HEK293T (cell line): ENCODE results near the gene ARHGAP40.

ENCODE experiments used
- CTCF ChIA-PET: fragments of 350-600 bp; formaldehyde crosslinking; extraction: SDS; loops from one replicate; lab custom pipeline; 2021; ENCODE audit warnings: antibody characterized with exemption, inconsistent platforms; lab: Yijun Ruan, JAX
- POLR2A ChIA-PET: fragments of 350-600 bp; formaldehyde crosslinking; extraction: SDS; loops from one replicate; lab custom pipeline; 2020; ENCODE audit warnings: antibody characterized with exemption, inconsistent platforms; lab: Yijun Ruan, JAX
- DNase-seq: peaks from one replicate; pipeline ENCODE4 v3.0.0; 2012; ENCODE audit warnings: mixed read lengths; ENCODE audit errors: extremely low spot score
- ARNT ChIP-seq: fragments of 450-650 bp; IDR thresholded peaks from 2 replicates; pipeline ENCODE4 v1.6.1; 2017; ENCODE audit warnings: mild to moderate bottlenecking
- BHLHE40 ChIP-seq: fragments of 450-650 bp; IDR thresholded peaks from 2 replicates; pipeline ENCODE4 v1.6.1; 2016; ENCODE audit warnings: mild to moderate bottlenecking, moderate library complexity, borderline replicate concordance
- CTBP1 ChIP-seq: fragments of 450-650 bp; IDR thresholded peaks from 2 replicates; pipeline ENCODE4 v1.6.1; 2016; ENCODE audit warnings: borderline replicate concordance
- ELF4 ChIP-seq: fragments of 450-650 bp; IDR thresholded peaks from 2 replicates; pipeline ENCODE4 v1.6.1; 2017; ENCODE audit warnings: antibody characterized with exemption
- FOXA1 ChIP-seq: fragments of 450-650 bp; IDR thresholded peaks from 2 replicates; pipeline ENCODE4 v1.6.1; 2016; ENCODE audit warnings: mild to moderate bottlenecking
- FOXK2 ChIP-seq: fragments of 450-650 bp; IDR thresholded peaks from 2 replicates; pipeline ENCODE4 v1.6.1; 2016; ENCODE audit warnings: mild to moderate bottlenecking
- FOXM1 ChIP-seq: fragments of 450-650 bp; IDR thresholded peaks from 2 replicates; pipeline ENCODE4 v1.6.1; 2017; ENCODE audit warnings: mild to moderate bottlenecking, borderline replicate concordance
- HDGF ChIP-seq: fragments of 450-650 bp; IDR thresholded peaks from 2 replicates; pipeline ENCODE4 v1.6.1; 2017; ENCODE audit warnings: antibody characterized with exemption, borderline replicate concordance
- L3MBTL2 ChIP-seq: fragments of 450-650 bp; conservative IDR thresholded peaks from 2 replicates; pipeline ENCODE4 v1.6.1; 2016; ENCODE audit warnings: mild to moderate bottlenecking
- LEF1 ChIP-seq: fragments of 450-650 bp; IDR thresholded peaks from 2 replicates; pipeline ENCODE4 v1.6.1; 2017; ENCODE audit warnings: mild to moderate bottlenecking, borderline replicate concordance
- NFRKB ChIP-seq: fragments of 450-650 bp; IDR thresholded peaks from 2 replicates; pipeline ENCODE4 v1.6.1; 2016; ENCODE audit warnings: mild to moderate bottlenecking, moderate library complexity
- SP1 ChIP-seq: fragments of 450-650 bp; IDR thresholded peaks from 2 replicates; pipeline ENCODE4 v1.6.1; 2017
- SUZ12 ChIP-seq: fragments of 450-650 bp; IDR thresholded peaks from 2 replicates; pipeline ENCODE4 v1.6.1; 2016; ENCODE audit warnings: mild to moderate bottlenecking
- TARDBP ChIP-seq: fragments of 450-650 bp; IDR thresholded peaks from 2 replicates; pipeline ENCODE4 v1.6.1; 2016
- ZNF384 ChIP-seq: fragments of 450-650 bp; IDR thresholded peaks from 2 replicates; pipeline ENCODE4 v1.6.1; 2016
- TF ChIP-seq, protein P1 (sequence below): fragments of 450-650 bp; IDR thresholded peaks from 2 replicates; pipeline ENCODE4 v1.6.1; 2016

The ARHGAP40 gene

DNA sequence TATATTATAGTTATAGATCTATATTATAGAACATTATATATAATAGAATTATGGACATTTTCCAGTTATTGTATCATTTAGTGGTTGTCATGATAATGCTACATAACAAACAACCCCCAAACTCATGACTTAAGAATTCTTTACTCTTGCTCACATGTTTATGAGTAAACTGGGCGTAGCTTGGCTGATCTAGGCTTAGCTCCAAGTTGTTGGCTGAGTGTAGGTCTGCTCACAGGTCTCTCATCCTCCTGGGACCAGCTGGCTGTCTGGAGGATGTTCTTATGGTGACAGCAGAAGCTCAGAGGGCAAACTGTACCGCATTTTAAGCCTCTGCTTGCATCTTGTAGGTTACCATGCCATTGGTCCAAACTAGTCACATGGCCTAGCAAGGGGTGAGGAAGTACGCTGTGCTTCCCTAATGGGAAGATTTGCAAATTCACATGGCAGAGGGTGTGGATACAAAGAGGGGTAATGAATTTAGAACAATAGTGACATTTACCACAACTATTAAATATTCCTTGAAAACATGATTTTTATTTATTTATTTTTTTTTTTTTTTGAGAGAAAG lies 34.2 kb downstream of the ARHGAP40 start:
- TF ChIP-seq BHLHE40 (no peak), TARDBP (no peak), FOXK2 (no peak), CTBP1 (no peak), ELF4 (no peak), FOXA1 (no peak), FOXM1 (no peak), ZNF384 (no peak), NFRKB (no peak)
- TF ChIP-seq, protein P1, sequence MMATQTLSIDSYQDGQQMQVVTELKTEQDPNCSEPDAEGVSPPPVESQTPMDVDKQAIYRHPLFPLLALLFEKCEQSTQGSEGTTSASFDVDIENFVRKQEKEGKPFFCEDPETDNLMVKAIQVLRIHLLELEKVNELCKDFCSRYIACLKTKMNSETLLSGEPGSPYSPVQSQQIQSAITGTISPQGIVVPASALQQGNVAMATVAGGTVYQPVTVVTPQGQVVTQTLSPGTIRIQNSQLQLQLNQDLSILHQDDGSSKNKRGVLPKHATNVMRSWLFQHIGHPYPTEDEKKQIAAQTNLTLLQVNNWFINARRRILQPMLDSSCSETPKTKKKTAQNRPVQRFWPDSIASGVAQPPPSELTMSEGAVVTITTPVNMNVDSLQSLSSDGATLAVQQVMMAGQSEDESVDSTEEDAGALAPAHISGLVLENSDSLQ = no peak
- CTCF ChIA-PET = interaction anchor here (0.6 kb wide), 2 partner anchors 10 to 94 kb away, joined by 3 read pairs; no protein-coding TSS in a partner anchor
- no peak for DNase-seq
- POLR2A ChIA-PET = no interaction called here

DNA sequence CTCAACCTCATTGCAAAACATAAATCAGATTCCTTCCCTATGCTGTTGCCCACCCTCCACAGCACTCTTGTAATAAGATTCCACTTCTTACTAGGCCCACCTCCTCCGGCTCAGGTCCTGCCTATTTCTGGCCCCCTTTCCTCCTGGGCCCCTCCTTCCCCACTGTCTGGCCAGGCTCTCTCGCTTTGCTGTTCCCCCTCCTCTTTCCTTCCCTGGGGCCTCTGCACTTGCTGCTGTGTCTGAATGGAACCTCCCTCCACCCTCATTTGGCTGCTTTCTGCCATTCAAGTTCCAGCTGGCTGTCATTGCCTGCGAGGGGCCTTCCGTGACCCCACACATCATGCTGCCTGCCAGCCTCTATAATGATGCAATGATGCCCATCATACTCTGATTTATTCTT lies 38.9 kb downstream of the ARHGAP40 start:
- CTCF ChIA-PET = no interaction called here
- POLR2A ChIA-PET = no interaction called here
- TF ChIP-seq FOXM1 (no peak), TARDBP (no peak), BHLHE40 (no peak), SUZ12 (no peak), LEF1 (no peak), ZNF384 (no peak), ARNT (no peak), SP1 (no peak), NFRKB (no peak), CTBP1 (no peak), HDGF (no peak), L3MBTL2 (no peak), FOXA1 (no peak)
- TF ChIP-seq, protein P1 = no peak
- DNase-seq = no peak

DNA sequence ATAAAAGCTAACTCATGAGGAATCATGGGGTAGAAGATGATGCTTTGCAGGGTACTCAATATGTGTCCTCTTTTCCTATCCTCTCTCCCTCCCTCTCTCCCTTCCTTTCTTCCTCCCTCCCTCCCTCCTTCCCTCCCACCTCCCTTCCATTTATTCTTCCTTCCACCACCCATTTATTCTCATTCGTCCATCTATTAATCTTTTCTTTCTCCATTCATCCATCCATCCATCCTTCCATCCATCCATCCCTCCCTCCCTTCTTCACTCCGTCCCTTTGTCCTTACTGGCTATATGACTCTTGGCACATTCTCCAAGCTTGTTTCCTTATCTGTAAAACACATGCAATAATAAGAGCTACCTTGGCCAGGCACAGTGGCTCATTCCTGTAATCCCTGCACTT lies 40.9 kb downstream of the ARHGAP40 start:
- ChIA-PET CTCF (interaction anchor here (1.4 kb wide), 1 partner anchor 10 kb away, joined by 3 read pairs; no protein-coding TSS in a partner anchor), POLR2A (no interaction called here)
- no peak for TF ChIP-seq BHLHE40
- no peak for TF ChIP-seq FOXM1
- DNase-seq = no peak

DNA sequence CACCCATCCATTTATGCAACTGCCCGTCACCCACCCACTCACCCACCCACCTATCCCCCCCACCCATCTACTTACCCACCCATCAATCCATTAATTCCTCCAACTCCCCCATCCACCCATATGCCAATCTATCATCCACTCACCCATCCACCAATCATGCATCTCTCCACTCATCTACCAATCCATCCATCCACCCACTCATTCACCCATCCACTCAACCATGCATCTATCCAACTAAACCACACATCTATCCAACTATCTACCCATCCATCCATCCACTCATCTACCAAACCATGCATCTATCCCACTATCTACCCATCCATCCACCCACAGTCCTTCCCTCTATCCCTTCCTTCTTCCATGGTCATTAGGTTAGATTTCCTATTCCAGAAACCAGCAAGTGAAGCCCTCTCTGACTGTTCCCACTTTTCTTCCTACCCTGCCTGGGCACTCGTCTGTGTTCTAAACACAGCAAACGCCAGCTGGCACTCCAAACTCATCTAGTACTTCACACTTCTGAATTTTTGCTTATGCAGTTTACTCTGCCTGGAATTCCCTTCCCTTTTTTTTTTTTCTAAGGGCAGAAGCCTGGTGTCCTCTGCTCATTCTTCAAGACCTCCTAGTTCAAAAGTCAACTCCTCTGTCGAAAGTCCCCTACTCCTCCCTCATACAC lies 43.1 kb downstream of the ARHGAP40 start:
- POLR2A ChIA-PET = no interaction called here
- DNase-seq = no peak
- CTCF ChIA-PET = interaction anchor here (0.9 kb wide), 1 partner anchor 106 kb away, joined by 3 read pairs; no protein-coding TSS in a partner anchor
- TF ChIP-seq CTBP1 = no peak
- TF ChIP-seq ARNT = no peak
- no peak for TF ChIP-seq LEF1
- no peak for TF ChIP-seq TARDBP
- no peak for TF ChIP-seq ELF4
- no peak for TF ChIP-seq BHLHE40
- no peak for TF ChIP-seq FOXK2
- no peak for TF ChIP-seq ZNF384
- TF ChIP-seq L3MBTL2 = no peak
- no peak for TF ChIP-seq SP1
- no peak for TF ChIP-seq NFRKB
- TF ChIP-seq FOXA1 = no peak
- TF ChIP-seq FOXM1 = no peak
- no peak for TF ChIP-seq HDGF
- TF ChIP-seq SUZ12 = no peak
- TF ChIP-seq, protein P1 = no peak

DNA sequence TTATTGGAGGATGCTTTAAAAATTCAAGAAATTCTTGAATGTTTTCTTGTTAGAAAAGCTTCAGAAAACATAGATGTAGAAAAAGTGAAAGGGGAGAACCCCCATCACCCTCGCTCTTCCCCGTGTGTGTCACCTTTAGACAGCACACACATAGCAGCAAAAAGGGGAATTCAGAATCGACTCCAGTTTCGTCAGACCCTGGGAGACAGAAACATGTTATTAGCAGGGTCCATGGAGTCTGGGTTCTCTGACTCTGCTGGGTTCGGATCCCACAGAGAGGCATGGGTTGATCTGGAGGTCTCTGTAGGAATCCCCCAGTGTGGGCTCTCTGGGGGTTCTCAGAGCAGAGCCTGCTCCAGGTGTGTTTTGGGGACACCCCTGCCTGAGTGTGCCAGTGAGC lies 43.7 kb downstream of the ARHGAP40 start:
- POLR2A ChIA-PET = no interaction called here
- CTCF ChIA-PET = interaction anchor here (0.5 to 0.9 kb wide), 2 partner anchors 9 to 105 kb away, joined by 3 read pairs; no protein-coding TSS in a partner anchor
- no peak for TF ChIP-seq HDGF
- no peak for TF ChIP-seq TARDBP
- TF ChIP-seq NFRKB = no peak
- TF ChIP-seq SUZ12 = no peak
- no peak for DNase-seq
